HG03103 (cell line): ENCODE results near the gene AMIGO2.
"Not testable (repeated sequence)": the region's sequence is repeated elsewhere in the genome, so short reads cannot be mapped to it uniquely, and the experiment has no call there.

Experiments used
- ATAC-seq: cut with Tn5 transposase; IDR thresholded peaks from one replicate; pipeline ENCODE4 v1.9.1; 2021; ENCODE audit warnings: low read depth; ENCODE audit not compliant: unreplicated experiment

AMIGO2 gene

GRCh38 chr12:47079468-47079980, at the start of gene AMIGO2, which contains the start of gene PCED1B:
Gene AMIGO2 (minus strand): TSS chr12:47079959. CDS start chr12:47079002, 957 bp downstream.
Gene PCED1B (plus strand): TSS chr12:47079621. CDS start chr12:47235064, 155,443 bp downstream.
- peak; percentile 58 for ATAC-seq

- ATAC-seq, result no peak
Measured at GRCh38 chr12:47126246-47126645, 46.5 kb upstream of the AMIGO2 start.

GRCh38 chr12:47124451-47124850, 44.7 kb upstream of the AMIGO2 start:
- no peak for ATAC-seq

- no peak for ATAC-seq
Measured at GRCh38 chr12:47123730-47124129, 44.0 kb upstream of the AMIGO2 start.

- ATAC-seq, result no peak
Measured at GRCh38 chr12:47122602-47123001, 42.8 kb upstream of the AMIGO2 start.

- no peak for ATAC-seq
Measured at GRCh38 chr12:47121146-47121545, 41.4 kb upstream of the AMIGO2 start.

- no peak for ATAC-seq
Measured at GRCh38 chr12:47120736-47121135, 41.0 kb upstream of the AMIGO2 start.

- not testable (repeated sequence) for ATAC-seq
Measured at GRCh38 chr12:47117305-47117704, 37.5 kb upstream of the AMIGO2 start.

GRCh38 chr12:47114481-47114892, 34.7 kb upstream of the AMIGO2 start:
- ATAC-seq, result no peak

- no peak for ATAC-seq
Measured at GRCh38 chr12:47112679-47113078, 32.9 kb upstream of the AMIGO2 start.

GRCh38 chr12:47111854-47112253, 32.1 kb upstream of the AMIGO2 start:
- no peak for ATAC-seq

GRCh38 chr12:47111392-47111778, 31.6 kb upstream of the AMIGO2 start:
- no peak for ATAC-seq

- ATAC-seq, result no peak
Measured at GRCh38 chr12:47110718-47111391, 31.1 kb upstream of the AMIGO2 start.

- ATAC-seq, result no peak
Measured at GRCh38 chr12:47110011-47110541, 30.3 kb upstream of the AMIGO2 start.

GRCh38 chr12:47107926-47108325, 28.2 kb upstream of the AMIGO2 start:
- no peak for ATAC-seq

GRCh38 chr12:47107446-47107845, 27.7 kb upstream of the AMIGO2 start:
- ATAC-seq, result no peak

GRCh38 chr12:47105914-47106674, 26.3 kb upstream of the AMIGO2 start:
- no peak for ATAC-seq

GRCh38 chr12:47102845-47103651, 23.3 kb upstream of the AMIGO2 start:
- ATAC-seq, result no peak

GRCh38 chr12:47102406-47102805, 22.6 kb upstream of the AMIGO2 start:
- ATAC-seq, result no peak

- no peak for ATAC-seq
Measured at GRCh38 chr12:47100160-47100559, 20.4 kb upstream of the AMIGO2 start.

GRCh38 chr12:47099610-47100009, 19.9 kb upstream of the AMIGO2 start:
- ATAC-seq, result no peak
